Measurements from ENCODE around the gene LRCH3. TPM values are rescaled to one million over a fixed set of nuclear protein-coding genes. Genes with fewer than 3 reads are reported as not detected.

The LRCH3 gene
- total and polyA plus RNA-seq, 2 experiments from 2014 or later: 22.5 to 38.5 TPM

GRCh38 chr3:197855571-197855970, 64.5 kb downstream of the LRCH3 start:
- Histone ChIP-seq H4K20me1 (ENCODE audit: insufficient read depth, poor library complexity, severe bottlenecking) (no peaks in the 10 kb centered on the region), H3K9me2 (replicated peaks; ENCODE audit: insufficient read depth) (no peaks in the 10 kb centered on the region), H3K27ac (peak overlapping the region; percentile 58), H3K4me3 (no peak overlapping the region), H3K9me3 (ENCODE audit: low read depth) (no peaks in the 10 kb centered on the region), H3K36me3 (replicated peaks; ENCODE audit: insufficient read depth, low read depth) (peaks cover 5% of the 10 kb centered on the region), H3K27me3 (no peaks in the 10 kb centered on the region), H3K4me2 (no peak overlapping the region), H2AFZ (no peak overlapping the region), H3K4me1 (ENCODE audit: insufficient read depth) (no peaks in the 10 kb centered on the region), H3K79me2 (no peaks in the 10 kb centered on the region)
- no peak for DNase-seq (ENCODE audit: low spot score)
- TF ChIP-seq EZH2 (IDR thresholded peaks at IDR 0.05; ENCODE audit: borderline replicate concordance) (no peak), EZH2phosphoT487 (IDR thresholded peaks at IDR 0.05; ENCODE audit: low read depth, severe bottlenecking, unreplicated experiment) (no peak)
- TF ChIP-seq, protein P1, sequence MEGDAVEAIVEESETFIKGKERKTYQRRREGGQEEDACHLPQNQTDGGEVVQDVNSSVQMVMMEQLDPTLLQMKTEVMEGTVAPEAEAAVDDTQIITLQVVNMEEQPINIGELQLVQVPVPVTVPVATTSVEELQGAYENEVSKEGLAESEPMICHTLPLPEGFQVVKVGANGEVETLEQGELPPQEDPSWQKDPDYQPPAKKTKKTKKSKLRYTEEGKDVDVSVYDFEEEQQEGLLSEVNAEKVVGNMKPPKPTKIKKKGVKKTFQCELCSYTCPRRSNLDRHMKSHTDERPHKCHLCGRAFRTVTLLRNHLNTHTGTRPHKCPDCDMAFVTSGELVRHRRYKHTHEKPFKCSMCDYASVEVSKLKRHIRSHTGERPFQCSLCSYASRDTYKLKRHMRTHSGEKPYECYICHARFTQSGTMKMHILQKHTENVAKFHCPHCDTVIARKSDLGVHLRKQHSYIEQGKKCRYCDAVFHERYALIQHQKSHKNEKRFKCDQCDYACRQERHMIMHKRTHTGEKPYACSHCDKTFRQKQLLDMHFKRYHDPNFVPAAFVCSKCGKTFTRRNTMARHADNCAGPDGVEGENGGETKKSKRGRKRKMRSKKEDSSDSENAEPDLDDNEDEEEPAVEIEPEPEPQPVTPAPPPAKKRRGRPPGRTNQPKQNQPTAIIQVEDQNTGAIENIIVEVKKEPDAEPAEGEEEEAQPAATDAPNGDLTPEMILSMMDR (IDR thresholded peaks at IDR 0.05; ENCODE audit: poor library complexity): no peak
- 93% methylated on average over 9 of the region's 9 CpGs for WGBS (ENCODE audit: low lambda C conversion rate, missing lambda C conversion rate)

GRCh38 chr3:197856199-197856816, 65.3 kb downstream of the LRCH3 start:
- Histone ChIP-seq H3K9me2 (replicated peaks; ENCODE audit: insufficient read depth) (no peaks in the 10 kb centered on the region), H3K27me3 (no peaks in the 10 kb centered on the region), H3K79me2 (no peaks in the 10 kb centered on the region), H3K36me3 (replicated peaks; ENCODE audit: insufficient read depth, low read depth) (peaks cover 5% of the 10 kb centered on the region), H3K27ac (no peak overlapping the region), H3K4me1 (ENCODE audit: insufficient read depth) (no peaks in the 10 kb centered on the region), H3K4me3 (no peak overlapping the region), H3K4me2 (no peak overlapping the region), H4K20me1 (ENCODE audit: insufficient read depth, poor library complexity, severe bottlenecking) (no peaks in the 10 kb centered on the region), H3K9me3 (ENCODE audit: low read depth) (no peaks in the 10 kb centered on the region), H2AFZ (no peak overlapping the region)
- TF ChIP-seq EZH2phosphoT487 (IDR thresholded peaks at IDR 0.05; ENCODE audit: low read depth, severe bottlenecking, unreplicated experiment) (no peak), EZH2 (IDR thresholded peaks at IDR 0.05; ENCODE audit: borderline replicate concordance) (no peak)
- TF ChIP-seq, protein P1 (IDR thresholded peaks at IDR 0.05; ENCODE audit: poor library complexity): no peak
- WGBS (ENCODE audit: low lambda C conversion rate, missing lambda C conversion rate): 98% methylated on average over 8 of the region's 8 CpGs
- DNase-seq (ENCODE audit: low spot score): no peak

- H3K79me2 ChIP-seq: no peaks in the 10 kb centered on the region
- no peak overlapping the region for H3K27ac ChIP-seq
- H3K36me3 ChIP-seq (replicated peaks; ENCODE audit: insufficient read depth, low read depth): peaks cover 5% of the 10 kb centered on the region
Measured at GRCh38 chr3:197858133-197858532, 67.1 kb downstream of the LRCH3 start.

More at GRCh38 chr3:197858133-197858532, 67.1 kb downstream of the LRCH3 start:
- 94% methylated on average over 3 of the region's 3 CpGs for WGBS (ENCODE audit: low lambda C conversion rate, missing lambda C conversion rate)
- Histone ChIP-seq H3K4me3 (no peak overlapping the region), H3K4me1 (ENCODE audit: insufficient read depth) (no peaks in the 10 kb centered on the region), H2AFZ (no peak overlapping the region), H3K27me3 (no peaks in the 10 kb centered on the region), H4K20me1 (ENCODE audit: insufficient read depth, poor library complexity, severe bottlenecking) (no peaks in the 10 kb centered on the region), H3K9me3 (ENCODE audit: low read depth) (no peaks in the 10 kb centered on the region), H3K4me2 (no peak overlapping the region), H3K9me2 (replicated peaks; ENCODE audit: insufficient read depth) (no peaks in the 10 kb centered on the region)
- DNase-seq (ENCODE audit: low spot score): no peak
- TF ChIP-seq, protein P1 (IDR thresholded peaks at IDR 0.05; ENCODE audit: poor library complexity): no peak
- no peak for TF ChIP-seq EZH2phosphoT487 (IDR thresholded peaks at IDR 0.05; ENCODE audit: low read depth, severe bottlenecking, unreplicated experiment)
- no peak for TF ChIP-seq EZH2 (IDR thresholded peaks at IDR 0.05; ENCODE audit: borderline replicate concordance)

Data from hepatocyte (in vitro differentiated cells).